Retina (tissue), 1 donor: ENCODE measurements around the gene PIAS3.
A peak's percentile ranks its signal among the peaks of the same experiment; 100 is the strongest.

Experiments used
- DNase-seq: peaks from one replicate; pipeline ENCODE4 v3.0.0-alpha.2; 2016

The PIAS3 gene

GRCh38 chr1:145858901-145859490 lies at the start of gene PIAS3:
TSS of gene PIAS3 (minus strand) at chr1:145859081. CDS start at chr1:145858990, 91 bp downstream.
- DNase-seq: peak; percentile 92

GRCh38 chr1:145908653-145909052 lies 49.8 kb upstream of the PIAS3 start:
- no peak for DNase-seq

GRCh38 chr1:145906954-145907753 lies 48.3 kb upstream of the PIAS3 start:
- DNase-seq: no peak

- no peak for DNase-seq
Measured at GRCh38 chr1:145901312-145902021, 42.6 kb upstream of the PIAS3 start.

GRCh38 chr1:145898756-145899155 lies 39.9 kb upstream of the PIAS3 start:
- no peak for DNase-seq

GRCh38 chr1:145897969-145898368 lies 39.1 kb upstream of the PIAS3 start:
- no peak for DNase-seq

- DNase-seq: no peak
Measured at GRCh38 chr1:145895471-145895870, 36.6 kb upstream of the PIAS3 start.

GRCh38 chr1:145893306-145894055 lies 34.6 kb upstream of the PIAS3 start:
- no peak for DNase-seq

- no peak for DNase-seq
Measured at GRCh38 chr1:145892486-145893087, 33.7 kb upstream of the PIAS3 start.

GRCh38 chr1:145891587-145892485 lies 33.0 kb upstream of the PIAS3 start:
- DNase-seq: peak; percentile 89

GRCh38 chr1:145891143-145891542 lies 32.3 kb upstream of the PIAS3 start:
- no peak for DNase-seq

- no peak for DNase-seq
Measured at GRCh38 chr1:145889722-145890121, 30.8 kb upstream of the PIAS3 start.

GRCh38 chr1:145887631-145888030 lies 28.8 kb upstream of the PIAS3 start:
- DNase-seq: no peak

GRCh38 chr1:145886816-145887215 lies 27.9 kb upstream of the PIAS3 start:
- DNase-seq: no peak

GRCh38 chr1:145886390-145886789 lies 27.5 kb upstream of the PIAS3 start:
- peak; percentile 10 for DNase-seq

- DNase-seq: peak; percentile 91
Measured at GRCh38 chr1:145885738-145886287, 26.9 kb upstream of the PIAS3 start, which contains the start of gene ANKRD35. TSS of gene ANKRD35 (minus strand) at chr1:145885866. CDS start at chr1:145885758, 108 bp downstream.

GRCh38 chr1:145884675-145885074 lies 25.8 kb upstream of the PIAS3 start:
- no peak for DNase-seq

- DNase-seq: no peak
Measured at GRCh38 chr1:145879775-145880174, 20.9 kb upstream of the PIAS3 start.

- DNase-seq: no peak
Measured at GRCh38 chr1:145878724-145879123, 19.8 kb upstream of the PIAS3 start.

GRCh38 chr1:145877923-145878486 lies 19.1 kb upstream of the PIAS3 start:
- DNase-seq: no peak

- DNase-seq: no peak
Measured at GRCh38 chr1:145874646-145875045, 15.8 kb upstream of the PIAS3 start.
